HL-60/S4 (cell line): ENCODE results near the gene RAB24.
"Not testable (repeated sequence)": the region's sequence is repeated elsewhere in the genome, so short reads cannot be mapped to it uniquely, and the experiment has no call there.

Experiments used
- in situ Hi-C: fragments of 300-500 bp; cut with MboI; formaldehyde crosslinking; loops from 2 replicates; pipeline ENCODE4 v1.14.3; 2022; ENCODE audit warnings: low sequenced_read_pairs

The RAB24 gene

GRCh38 chr5:177303121-177303924, at the start of gene RAB24, which contains the start of gene PRELID1:
Gene RAB24 (minus strand): TSS chr5:177303719. CDS start chr5:177303288, 431 bp downstream.
Gene PRELID1 (plus strand): TSS chr5:177303799. CDS start chr5:177303986, 187 bp downstream.
- in situ Hi-C loops, result no loop called here

DNA sequence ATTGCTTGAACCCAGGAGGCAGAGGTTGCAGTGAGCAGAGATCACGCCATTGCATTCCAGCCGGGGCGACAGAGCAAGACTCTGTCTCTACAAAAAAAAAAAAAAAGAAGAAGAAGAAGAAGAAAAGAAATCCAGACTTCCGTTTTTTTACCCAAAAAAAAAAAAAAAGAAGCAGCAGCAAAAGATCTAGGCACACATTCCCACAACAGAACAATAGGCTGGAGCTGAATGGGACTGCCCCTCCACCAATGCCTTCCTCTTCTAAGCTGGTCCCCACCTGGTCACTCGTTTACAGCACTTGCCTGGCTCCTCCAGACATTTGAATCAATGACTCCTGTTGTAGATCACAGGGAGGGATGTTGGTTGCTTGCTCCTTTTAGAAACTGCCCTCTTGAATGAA, 49.6 kb upstream of the RAB24 start:
- in situ Hi-C loops, result no loop called here

DNA sequence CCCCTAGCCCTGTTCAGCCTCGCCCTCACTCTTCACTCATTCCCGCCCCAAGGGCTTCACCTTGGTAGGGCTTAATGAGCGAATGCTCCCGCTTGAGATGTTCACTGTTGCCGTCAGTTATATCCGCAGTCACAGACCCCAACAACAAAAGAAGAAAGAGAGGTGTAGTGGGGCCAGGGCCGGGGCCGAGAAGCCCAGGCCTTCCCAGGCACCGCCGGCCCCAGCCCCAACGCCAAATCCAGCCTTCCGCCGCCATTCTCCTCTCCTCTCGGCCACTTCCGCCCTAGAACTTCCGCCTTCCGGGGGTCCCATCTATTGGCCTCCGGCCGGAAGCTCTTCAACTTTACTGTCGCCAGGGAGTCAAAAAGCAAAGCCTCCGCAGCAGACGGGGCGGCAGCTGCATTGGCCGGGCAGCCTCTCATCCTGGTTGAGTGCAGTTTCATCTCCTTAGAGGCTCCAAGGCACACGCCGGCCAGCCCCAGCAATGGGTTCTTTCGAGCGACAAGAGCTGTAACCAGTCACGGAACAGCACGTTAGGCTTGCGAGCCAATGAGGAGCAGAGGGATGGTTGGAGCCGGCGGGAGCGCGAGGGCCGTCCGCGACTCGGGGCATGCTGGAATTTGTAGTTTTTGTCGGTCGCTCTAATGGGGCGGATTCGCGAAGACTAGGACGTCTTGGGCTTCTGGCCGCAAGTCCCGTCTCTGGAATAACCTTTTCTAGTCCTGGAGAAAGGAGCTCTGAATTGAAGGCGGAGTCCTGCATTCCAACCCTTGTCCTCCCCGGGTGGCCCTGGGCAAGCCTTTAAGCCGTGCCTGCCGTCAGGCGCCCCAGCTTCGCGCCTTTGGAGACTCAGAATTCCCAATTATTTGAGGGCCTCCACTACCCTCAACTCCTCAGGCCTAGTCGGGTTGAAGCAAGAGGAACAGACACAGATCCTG, 48.1 kb upstream of the RAB24 start, which contains the start of gene LMAN2:
LMAN2 (minus strand) TSS at position 277 of the 938 bp plus-strand sequence; CDS start at position 256, 21 bp downstream.
- in situ Hi-C loops, result no loop called here

DNA sequence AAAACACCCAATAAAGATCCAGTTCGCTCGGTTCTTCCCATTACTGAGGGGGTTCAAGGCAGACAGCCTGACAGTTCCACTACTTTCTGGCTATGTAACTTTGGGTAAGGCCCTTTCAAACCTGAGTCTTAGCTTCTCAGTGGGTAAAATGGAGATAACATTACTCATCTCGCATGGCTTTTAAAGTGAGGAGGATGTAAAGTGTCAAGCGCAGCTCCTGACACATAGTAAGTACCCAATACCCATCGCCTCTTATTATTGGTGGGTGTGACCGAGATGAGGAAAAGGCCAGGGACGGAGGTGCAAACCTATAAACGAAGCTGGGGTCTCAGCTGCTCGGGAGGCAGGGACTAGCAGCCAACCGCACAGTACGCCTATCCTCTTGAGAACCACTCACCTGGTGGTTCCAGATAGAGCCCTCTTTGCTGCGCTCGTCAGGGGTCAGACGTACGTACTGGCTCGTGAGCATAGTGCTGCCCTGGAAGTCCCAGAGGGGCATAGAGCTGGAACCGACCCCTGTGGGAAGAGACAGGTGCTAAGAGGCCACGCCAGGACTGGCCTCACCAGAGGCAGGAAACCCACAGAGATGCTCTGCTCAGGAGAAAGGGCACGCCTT, 47.4 kb upstream of the RAB24 start:
- in situ Hi-C loops, result no loop called here

DNA sequence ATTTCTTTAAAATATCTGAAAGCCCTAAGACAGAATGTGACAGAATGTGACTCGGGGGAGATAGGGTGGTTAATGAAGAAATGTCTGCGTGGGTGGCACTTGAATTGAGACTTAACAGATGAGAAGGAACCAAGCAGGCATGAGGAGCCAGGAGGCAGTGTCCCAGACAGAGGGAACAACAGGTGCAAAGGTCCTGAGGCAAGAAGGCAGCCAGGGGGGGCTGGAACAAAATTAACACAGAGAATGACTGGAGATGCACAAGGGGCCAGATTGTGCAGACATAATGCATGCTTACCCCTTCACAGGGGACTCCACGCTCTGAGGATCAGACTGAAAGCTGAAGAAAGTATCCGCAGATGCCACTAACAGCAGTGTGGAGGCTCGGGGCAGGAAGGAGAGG, 46.2 kb upstream of the RAB24 start:
- in situ Hi-C loops, result no loop called here

GRCh38 chr5:177349362-177349647, 45.8 kb upstream of the RAB24 start:
- in situ Hi-C loops, result no loop called here

DNA sequence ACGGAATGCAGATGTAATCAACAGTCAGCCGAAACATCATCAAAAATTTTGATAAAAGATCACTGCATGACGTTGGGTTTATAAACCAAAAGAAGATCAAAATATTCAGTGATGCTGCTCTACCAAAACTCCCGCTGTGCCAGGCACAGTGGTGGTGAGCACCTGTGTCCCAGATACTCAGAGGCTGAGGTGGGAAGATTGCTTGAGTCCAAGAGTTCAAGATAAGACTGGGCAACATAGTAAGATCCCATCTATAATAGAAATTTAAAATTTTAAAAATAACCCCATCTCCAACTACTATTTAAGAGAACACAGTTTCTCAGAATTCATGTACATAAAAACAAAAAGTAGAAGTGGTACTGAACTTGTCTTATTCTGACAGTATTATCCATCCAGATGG, 44.2 kb upstream of the RAB24 start:
- in situ Hi-C loops, result no loop called here

DNA sequence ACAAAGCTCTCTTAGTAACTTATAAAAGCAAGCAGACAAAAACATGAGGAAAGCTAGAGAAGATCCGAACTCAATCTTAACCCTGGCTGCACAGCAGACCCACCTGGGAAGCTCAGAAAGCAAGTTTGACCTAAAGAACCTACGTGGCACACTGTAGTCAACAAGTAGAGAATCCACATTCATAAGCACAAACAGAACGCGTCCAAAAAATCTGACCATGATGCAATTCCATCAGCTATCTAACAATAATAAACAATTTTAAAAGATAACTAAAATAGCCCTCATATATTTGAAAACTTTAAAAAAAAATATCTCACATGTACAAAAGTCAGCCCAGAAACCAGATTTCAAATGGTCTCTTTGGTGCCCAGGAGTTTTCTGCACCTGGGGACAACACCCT, 43.3 kb upstream of the RAB24 start:
- in situ Hi-C loops, result no loop called here

GRCh38 chr5:177344891-177345290, 41.4 kb upstream of the RAB24 start:
- in situ Hi-C loops, result no loop called here

DNA sequence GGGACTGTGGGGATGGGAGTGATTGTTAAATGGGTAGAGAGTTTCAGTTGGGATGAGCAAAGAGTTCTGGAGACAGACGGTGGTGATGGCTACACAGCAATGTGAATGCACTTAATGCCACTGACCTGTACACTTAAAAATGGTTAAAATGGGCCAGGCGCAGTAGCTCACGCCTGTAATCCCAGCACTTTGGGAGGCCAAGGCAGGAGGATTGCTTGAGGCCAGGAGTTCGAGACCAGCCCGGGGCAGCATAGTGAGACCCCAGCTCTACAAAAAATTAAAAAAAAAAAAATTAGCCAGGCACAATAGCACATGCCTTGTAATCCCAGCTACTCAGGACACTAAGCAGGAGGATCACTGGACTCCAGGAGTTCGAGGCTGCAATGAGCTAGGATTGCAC, 40.3 kb upstream of the RAB24 start:
- in situ Hi-C loops, result no loop called here

GRCh38 chr5:177343000-177343399, 39.5 kb upstream of the RAB24 start:
- in situ Hi-C loops, result not testable (repeated sequence)

DNA sequence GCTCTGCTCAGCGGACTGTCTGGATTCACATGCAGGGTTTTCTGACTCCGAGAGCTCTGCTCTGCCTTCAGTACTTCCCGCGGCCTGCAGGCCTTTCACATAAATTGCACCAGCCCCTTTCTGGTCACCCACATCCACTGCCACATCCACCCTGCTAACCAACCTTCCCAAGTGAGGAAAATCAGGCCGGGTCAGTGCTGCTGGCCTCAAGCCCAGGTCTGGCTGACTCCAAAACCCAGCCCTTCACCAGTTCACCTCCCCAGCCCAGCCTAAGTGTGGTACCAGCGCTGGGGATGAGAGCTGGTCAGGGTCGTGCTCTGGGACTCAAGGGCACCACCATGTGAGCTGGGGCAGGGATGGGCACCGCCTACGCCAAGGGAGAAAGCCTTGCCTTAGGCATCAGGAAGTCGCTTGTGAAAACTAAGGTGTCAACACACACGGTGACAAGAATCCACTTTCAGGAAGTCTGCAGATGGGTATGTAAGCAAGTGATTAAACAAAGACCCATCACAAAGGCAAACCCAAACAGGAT, 35.7 kb upstream of the RAB24 start:
- in situ Hi-C loops, result no loop called here

- in situ Hi-C loops, result no loop called here
Observed at GRCh38 chr5:177338251-177339106, 35.0 kb upstream of the RAB24 start.

DNA sequence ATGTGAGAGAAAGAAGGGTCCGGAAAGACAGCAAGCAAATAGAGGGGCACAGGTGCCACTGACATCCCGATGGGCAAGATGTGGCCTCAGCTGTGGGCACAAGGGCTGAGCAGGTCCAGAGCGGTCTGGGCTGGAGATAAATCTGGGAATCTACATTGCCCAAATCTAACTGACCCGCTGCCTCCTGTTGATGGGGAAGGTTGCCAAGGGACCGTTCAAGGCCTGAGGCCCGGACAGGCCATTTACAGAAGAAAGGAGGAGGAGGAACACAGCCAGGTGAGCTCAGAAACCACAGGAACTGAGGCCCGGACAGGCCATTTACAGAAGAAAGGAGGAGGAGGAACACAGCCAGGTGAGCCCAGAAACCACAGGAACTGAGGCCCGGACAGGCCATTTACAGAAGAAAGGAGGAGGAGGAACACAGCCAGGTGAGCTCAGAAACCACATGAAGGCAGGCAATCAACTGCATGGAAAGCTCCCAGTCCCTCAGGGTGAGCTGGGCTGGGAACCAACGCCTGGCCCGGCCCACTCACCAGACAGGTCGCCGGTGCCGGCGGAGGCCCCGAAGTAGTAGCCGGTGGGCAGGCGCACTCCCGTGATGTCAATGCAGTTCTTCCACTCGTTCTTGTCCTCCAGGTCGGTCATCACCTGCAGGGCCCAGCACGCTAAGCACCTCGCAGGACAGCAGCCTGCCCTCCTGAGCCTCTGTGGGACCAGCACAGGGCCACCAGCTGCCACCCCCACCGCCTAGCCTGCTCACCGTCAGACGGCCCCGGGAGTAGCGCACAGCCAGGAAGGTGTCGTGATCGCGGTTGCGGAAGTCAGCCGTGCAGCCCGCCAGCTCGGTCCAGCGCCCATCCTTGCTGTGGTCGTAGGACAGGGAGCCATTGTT, 33.3 kb upstream of the RAB24 start:
- in situ Hi-C loops, result no loop called here

- in situ Hi-C loops, result no loop called here
Observed at GRCh38 chr5:177336112-177336511, 32.6 kb upstream of the RAB24 start.

DNA sequence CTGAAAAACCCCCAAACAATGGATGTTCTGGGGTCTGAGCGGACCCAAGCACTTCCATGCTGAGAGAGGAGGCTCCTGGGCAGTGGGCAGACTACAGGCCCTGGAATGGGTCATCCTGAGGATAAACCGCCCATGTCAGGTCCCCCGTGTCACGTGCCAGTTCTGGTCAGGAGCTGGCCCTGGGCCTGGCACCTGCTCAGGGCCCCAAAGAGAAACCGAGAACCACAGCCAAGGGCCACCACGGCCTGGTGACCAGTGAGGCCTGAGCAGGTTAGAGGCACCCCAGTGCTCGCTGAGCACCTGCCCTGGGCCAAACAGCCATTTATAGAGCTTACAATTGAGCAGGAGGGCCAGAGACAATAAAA, 32.2 kb upstream of the RAB24 start:
- in situ Hi-C loops, result no loop called here

GRCh38 chr5:177334781-177335700, 31.5 kb upstream of the RAB24 start:
- in situ Hi-C loops, result no loop called here

GRCh38 chr5:177334155-177334551, 30.6 kb upstream of the RAB24 start:
- in situ Hi-C loops, result no loop called here
